ENCODE data around the gene TFEB. TPM values are rescaled to one million over a fixed set of nuclear protein-coding genes. Genes with fewer than 3 reads are reported as not detected.

TFEB gene
- total RNA-seq, 3 donors from 2014 or later (not counting 1 experiment from before 2014, with no cell fraction given) = 56.0 to 66.7 (median 66.2) TPM

GRCh38 chr6:41657131-41658094 is 78.0 kb downstream of the TFEB start:
- no peak for TF ChIP-seq CTCF (IDR thresholded peaks at IDR 0.05)
- no peak overlapping the region for H3K27ac Mint-ChIP-seq
- Histone ChIP-seq H3K27me3 (ENCODE audit: control insufficient read depth, insufficient read depth, low read length) (no peaks in the 10 kb centered on the region), H3K9me3 (ENCODE audit: control insufficient read depth, insufficient read depth, low read length) (no peaks in the 10 kb centered on the region), H3K27ac (ENCODE audit: low read length) (no peak overlapping the region), H3K36me3 (ENCODE audit: control insufficient read depth, insufficient read depth, low read length) (no peaks in the 10 kb centered on the region), H3K4me1 (ENCODE audit: control insufficient read depth, insufficient read depth, low read length) (no peaks in the 10 kb centered on the region), H3K4me3 (ENCODE audit: low read length) (no peak overlapping the region)
- no peak overlapping the region for H3K4me3 Mint-ChIP-seq
- H3K36me3 Mint-ChIP-seq = no peaks in the 10 kb centered on the region
- H3K9me3 Mint-ChIP-seq = no peaks in the 10 kb centered on the region
- H3K27me3 Mint-ChIP-seq (ENCODE audit: low read depth in 2 of 2) = peaks cover 32 to 48% of the 10 kb centered on the region in 2 donors
- ATAC-seq (no peak), DNase-seq (no peak)
- intact Hi-C loops (cut with micrococcal nuclease) = no loop called here
- peaks cover 0 to 4% of the 10 kb centered on the region in 2 donors for H3K4me1 Mint-ChIP-seq
- WGBS (ENCODE audit: insufficient coverage) = 84% methylated on average over 23 of the region's 23 CpGs

GRCh38 chr6:41656002-41656691 is 79.3 kb downstream of the TFEB start:
- Histone ChIP-seq H3K4me1 (ENCODE audit: control insufficient read depth, insufficient read depth, low read length) (no peaks in the 10 kb centered on the region), H3K27ac (ENCODE audit: low read length) (no peak overlapping the region), H3K36me3 (ENCODE audit: control insufficient read depth, insufficient read depth, low read length) (no peaks in the 10 kb centered on the region), H3K9me3 (ENCODE audit: control insufficient read depth, insufficient read depth, low read length) (no peaks in the 10 kb centered on the region), H3K27me3 (ENCODE audit: control insufficient read depth, insufficient read depth, low read length) (no peaks in the 10 kb centered on the region), H3K4me3 (ENCODE audit: low read length) (no peak overlapping the region)
- H3K4me1 Mint-ChIP-seq = peaks cover 0 to 4% of the 10 kb centered on the region in 2 donors
- TF ChIP-seq CTCF (IDR thresholded peaks at IDR 0.05) = no peak
- no peaks in the 10 kb centered on the region for H3K36me3 Mint-ChIP-seq
- intact Hi-C loops (cut with micrococcal nuclease) = no loop called here
- peaks cover 29 to 35% of the 10 kb centered on the region in 2 donors for H3K27me3 Mint-ChIP-seq (ENCODE audit: low read depth in 2 of 2)
- no peak overlapping the region for H3K27ac Mint-ChIP-seq
- no peak for DNase-seq
- ATAC-seq = no peak
- no peak overlapping the region for H3K4me3 Mint-ChIP-seq
- 57% methylated on average over 14 of the region's 14 CpGs for WGBS (ENCODE audit: insufficient coverage)
- H3K9me3 Mint-ChIP-seq = no peaks in the 10 kb centered on the region

- Histone ChIP-seq H3K9me3 (ENCODE audit: control insufficient read depth, insufficient read depth, low read length) (no peaks in the 10 kb centered on the region), H3K27ac (ENCODE audit: low read length) (no peak overlapping the region), H3K4me1 (ENCODE audit: control insufficient read depth, insufficient read depth, low read length) (no peaks in the 10 kb centered on the region), H3K4me3 (ENCODE audit: low read length) (no peak overlapping the region), H3K36me3 (ENCODE audit: control insufficient read depth, insufficient read depth, low read length) (no peaks in the 10 kb centered on the region), H3K27me3 (ENCODE audit: control insufficient read depth, insufficient read depth, low read length) (no peaks in the 10 kb centered on the region)
- TF ChIP-seq CTCF (IDR thresholded peaks at IDR 0.05) = no peak
- Mint-ChIP-seq H3K36me3 (no peaks in the 10 kb centered on the region), H3K27ac (no peak overlapping the region), H3K4me3 (no peak overlapping the region), H3K9me3 (no peaks in the 10 kb centered on the region), H3K4me1 (peaks cover 0 to 4% of the 10 kb centered on the region in 2 donors), H3K27me3 (ENCODE audit: low read depth in 2 of 2) (peaks cover 30% of the 10 kb centered on the region in 2 donors)
- intact Hi-C loops (cut with micrococcal nuclease) = no loop called here
- ATAC-seq (no peak), DNase-seq (no peak)
- whole genome bisulfite sequencing (ENCODE audit: insufficient coverage) = 56% methylated on average over 12 of the region's 12 CpGs
Observed at GRCh38 chr6:41655646-41656001, 79.8 kb downstream of the TFEB start.

Measured in natural killer cell (primary cell).